Measurements from ENCODE around the gene ZFAND3.

DNA sequence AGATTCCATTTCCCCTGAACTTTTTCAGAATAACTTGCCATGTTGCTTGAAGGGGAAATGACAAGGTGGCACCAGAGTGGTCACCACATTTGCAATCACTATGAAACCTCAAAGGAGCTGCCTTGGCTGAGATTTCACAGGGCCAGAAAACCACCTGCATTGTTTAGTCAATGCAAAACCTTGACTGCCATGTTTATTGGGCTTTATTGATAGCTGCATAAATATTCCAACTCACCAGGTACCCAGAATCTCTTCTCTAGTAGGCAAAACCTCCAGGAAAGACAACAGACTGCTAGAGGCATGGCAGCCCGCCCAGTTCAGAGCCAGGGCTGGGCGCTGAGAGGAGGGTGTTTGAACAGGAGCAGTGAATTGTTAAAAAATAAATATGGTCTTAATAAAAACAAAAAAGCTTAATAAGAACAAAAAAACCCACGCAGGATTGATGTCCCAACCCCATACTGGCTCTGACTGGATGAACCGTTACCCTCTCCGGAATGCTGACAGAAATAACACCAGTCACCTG lies 375.6 kb downstream of the ZFAND3 start:
- TF ChIP-seq ZNF274 (IDR thresholded peaks at IDR 0.05; ENCODE audit: low read depth, low read length) (no peak), YY1 (IDR thresholded peaks at IDR 0.05; ENCODE audit: insufficient read depth, insufficient read length) (no peak)

Measured in NT2/D1 (cell line).